RWPE1 (cell line): ENCODE measurements around the gene NKRF.

Experiments used
- CTCF ChIA-PET: fragments of 350-600 bp; sonication (Branson Sonifier 250); formaldehyde crosslinking; extraction: SDS; loops from one replicate; lab custom pipeline; 2021; lab: Yijun Ruan, JAX
- POLR2A ChIA-PET: fragments of 400-600 bp; formaldehyde crosslinking; extraction: SDS; loops from one replicate; lab custom pipeline; 2020; ENCODE audit warnings: antibody characterized with exemption; ENCODE audit not compliant: low non-redundant PET; lab: Yijun Ruan, JAX
- DNase-seq: peaks from one replicate; pipeline ENCODE4 v3.0.0; 2012; ENCODE audit warnings: low spot score
- H3K27ac ChIP-seq: fragments of 450-650 bp; 2 replicates; pipeline ENCODE4 v1.5.1; 2017
- CTCF ChIP-seq: fragments of 450-650 bp; conservative IDR thresholded peaks from 2 replicates; pipeline ENCODE4 v1.5.1; 2017; ENCODE audit warnings: low read depth, mild to moderate bottlenecking

The NKRF gene

GRCh38 chrX:119617517-119618164 lies 11.4 kb upstream of the NKRF start:
- POLR2A ChIA-PET: interaction anchor here (0.6 kb wide), 1 partner anchor 76 kb away, joined by 3 read pairs; the partner anchor contains the start of gene SEPTIN6
- CTCF ChIA-PET: interaction anchor here (0.6 kb wide), 1 partner anchor 413 kb away, joined by 3 read pairs; no protein-coding TSS in a partner anchor
- DNase-seq: no peak
- no peak overlapping the region for H3K27ac ChIP-seq
- no peak for TF ChIP-seq CTCF

- no peak for TF ChIP-seq CTCF
- ChIA-PET CTCF (no interaction called here), POLR2A (no interaction called here)
- no peak overlapping the region for H3K27ac ChIP-seq
- DNase-seq: no peak
These were observed 8.6 kb upstream of the NKRF start for GRCh38 chrX:119614776-119615175.

GRCh38 chrX:119607018-119607389 lies 780 bp upstream of the NKRF start:
- CTCF ChIA-PET: interaction anchor here (0.8 kb wide), 1 partner anchor 49 kb away, joined by 3 read pairs; no protein-coding TSS in a partner anchor
- H3K27ac ChIP-seq: no peak overlapping the region
- no peak for TF ChIP-seq CTCF
- no peak for DNase-seq
- POLR2A ChIA-PET: no interaction called here

GRCh38 chrX:119605464-119606279 lies 552 bp downstream of the NKRF start:
- TF ChIP-seq CTCF: no peak
- peak; percentile 12 for DNase-seq
- peak overlapping the region; percentile 74 for H3K27ac ChIP-seq
- ChIA-PET POLR2A (interaction anchor here (0.6 to 0.7 kb wide), 3 partner anchors 101 to 369 kb away, joined by 3 read pairs; partner anchors contain the start of gene SOWAHD), CTCF (interaction anchor here (0.6 to 0.8 kb wide), 2 partner anchors 48 to 124 kb away, joined by 3 read pairs; no protein-coding TSS in a partner anchor)

GRCh38 chrX:119604766-119605463 lies 1.3 kb downstream of the NKRF start:
- CTCF ChIA-PET: no interaction called here
- no peak for DNase-seq
- TF ChIP-seq CTCF: no peak
- POLR2A ChIA-PET: interaction anchor here (0.7 kb wide), 1 partner anchor 368 kb away, joined by 3 read pairs; no protein-coding TSS in a partner anchor
- H3K27ac ChIP-seq: peak overlapping the region; percentile 74
